Astrocyte (in vitro differentiated cells and primary cell): ENCODE data around the gene CRELD2.

Experiments
- EZH2 ChIP-seq: IDR thresholded peaks from 2 replicates; pipeline ENCODE4 v1.6.1; 2012; ENCODE audit warnings: mild to moderate bottlenecking, low read length, inconsistent platforms; ENCODE audit not compliant: insufficient read depth
- TF ChIP-seq, protein P1 (sequence below): IDR thresholded peaks from 2 replicates; pipeline ENCODE4 v1.5.1; 2011; ENCODE audit warnings: low read depth, mild to moderate bottlenecking, inconsistent platforms, low read length, moderate library complexity; ENCODE audit not compliant: insufficient read depth

- TF ChIP-seq, protein P1, sequence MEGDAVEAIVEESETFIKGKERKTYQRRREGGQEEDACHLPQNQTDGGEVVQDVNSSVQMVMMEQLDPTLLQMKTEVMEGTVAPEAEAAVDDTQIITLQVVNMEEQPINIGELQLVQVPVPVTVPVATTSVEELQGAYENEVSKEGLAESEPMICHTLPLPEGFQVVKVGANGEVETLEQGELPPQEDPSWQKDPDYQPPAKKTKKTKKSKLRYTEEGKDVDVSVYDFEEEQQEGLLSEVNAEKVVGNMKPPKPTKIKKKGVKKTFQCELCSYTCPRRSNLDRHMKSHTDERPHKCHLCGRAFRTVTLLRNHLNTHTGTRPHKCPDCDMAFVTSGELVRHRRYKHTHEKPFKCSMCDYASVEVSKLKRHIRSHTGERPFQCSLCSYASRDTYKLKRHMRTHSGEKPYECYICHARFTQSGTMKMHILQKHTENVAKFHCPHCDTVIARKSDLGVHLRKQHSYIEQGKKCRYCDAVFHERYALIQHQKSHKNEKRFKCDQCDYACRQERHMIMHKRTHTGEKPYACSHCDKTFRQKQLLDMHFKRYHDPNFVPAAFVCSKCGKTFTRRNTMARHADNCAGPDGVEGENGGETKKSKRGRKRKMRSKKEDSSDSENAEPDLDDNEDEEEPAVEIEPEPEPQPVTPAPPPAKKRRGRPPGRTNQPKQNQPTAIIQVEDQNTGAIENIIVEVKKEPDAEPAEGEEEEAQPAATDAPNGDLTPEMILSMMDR, result no peak
- TF ChIP-seq EZH2, result no peak
Measured at GRCh38 chr22:49917974-49918910, at the start of gene CRELD2, which contains the start of gene ALG12.
